SHP77 (cell line): ENCODE data around the gene NDUFV1.
"Not testable (repeated sequence)": the region's sequence is repeated elsewhere in the genome, so short reads cannot be mapped to it uniquely, and the experiment has no call there.

Experiments
- DNase-seq, 2 experiments: peaks; one replicate each; lab custom pipeline; 2025; lab: John Stamatoyannopoulos, UW

Gene NDUFV1

DNA sequence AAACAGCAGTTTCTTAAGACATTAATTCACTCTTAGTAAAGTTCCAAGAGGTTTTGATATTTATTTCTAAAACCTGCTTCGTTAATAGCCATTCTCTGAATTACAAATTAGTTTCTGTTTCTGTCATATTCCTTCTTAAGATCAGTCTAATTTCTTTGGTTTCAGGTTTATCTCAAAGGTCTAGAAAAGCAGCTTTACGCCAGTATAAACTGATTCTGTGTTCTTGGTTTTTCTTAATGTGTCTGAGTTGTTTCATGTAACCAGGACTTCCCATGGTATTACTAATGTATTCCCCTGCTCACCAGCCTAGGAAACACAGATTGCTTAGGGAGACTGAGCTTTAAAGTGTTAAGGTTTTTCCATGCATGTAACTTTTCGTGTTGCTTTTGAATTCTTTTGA, 50.6 kb downstream of the NDUFV1 start:
- DNase-seq, result no peak

DNA sequence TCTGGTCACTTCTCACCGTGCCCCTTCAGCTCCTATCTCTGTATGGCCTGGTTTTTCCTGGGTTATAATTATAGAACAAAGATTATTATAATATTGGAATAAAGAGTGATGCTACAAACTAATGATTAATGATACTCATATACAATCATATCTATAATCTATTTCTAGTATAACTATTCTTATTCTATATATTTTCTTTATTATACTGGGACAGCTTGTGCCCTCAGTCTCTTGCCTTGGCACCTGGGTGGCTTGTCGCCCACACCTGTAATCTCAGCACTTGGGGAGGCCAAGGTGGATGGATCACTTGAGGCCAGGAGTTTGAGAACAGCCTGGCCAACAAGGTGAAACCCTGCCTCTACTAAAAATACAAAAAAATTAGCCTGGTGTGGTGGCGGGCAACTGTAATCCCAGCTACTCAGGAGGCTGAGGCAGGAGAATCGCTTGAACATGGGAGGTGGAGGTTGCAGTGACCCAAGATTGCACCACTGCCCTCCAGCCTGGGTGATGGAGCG, 53.0 kb downstream of the NDUFV1 start:
- DNase-seq, result not testable (repeated sequence)

DNA sequence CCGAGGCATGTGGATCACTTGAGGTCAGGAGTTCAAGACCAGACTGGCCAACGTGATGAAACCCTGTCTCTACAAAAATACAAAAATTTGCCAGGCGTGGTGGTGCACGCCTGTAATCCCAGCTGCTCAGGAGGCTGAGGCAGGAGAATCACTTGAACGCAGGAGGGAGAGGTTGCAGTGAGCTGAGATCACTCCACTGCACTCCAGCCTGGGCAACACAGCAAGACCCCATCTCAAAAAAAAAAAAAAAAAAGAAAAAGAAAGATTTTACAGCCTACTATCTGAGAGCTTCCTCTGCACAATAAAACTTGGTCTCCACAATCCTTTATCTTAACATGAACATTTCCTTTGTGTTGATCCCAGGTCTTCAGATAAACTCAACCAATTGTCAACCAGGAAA, 54.0 kb downstream of the NDUFV1 start:
- DNase-seq, result not testable (repeated sequence)
